HCT116 (cell line): ENCODE results near the gene EIF4E1B.

Source experiments
- CBX3 ChIP-seq: IDR thresholded peaks from 2 replicates; pipeline ENCODE4 v1.6.1; 2012; ENCODE audit warnings: low read depth
- CTCF ChIP-seq, 3 experiments: fragments of 200-600 bp in 1 of 3; sonication (generic) in 1 of 3; IDR thresholded peaks in 2 of 3; conservative IDR thresholded peaks in 1 of 3; 2 replicates each; pipeline ENCODE4 v1.5.1; 2012 to 2017; ENCODE audit warnings: low read depth in 2 of 3, low read length in 2 of 3, antibody characterized with exemption in 1 of 3, borderline replicate concordance in 1 of 3, control low read depth in 1 of 3, mild to moderate bottlenecking in 1 of 3, mixed read lengths in 1 of 3, mixed run types in 1 of 3, moderate library complexity in 1 of 3; ENCODE audit not compliant: insufficient read depth in 1 of 3
- EZH2 ChIP-seq: fragments of 200-600 bp; sonication (generic); IDR thresholded peaks from 2 replicates; pipeline ENCODE4 v1.6.1; 2017; ENCODE audit warnings: antibody characterized with exemption, mixed run types
- EZH2phosphoT487 ChIP-seq: fragments of 200-600 bp; IDR thresholded peaks from 2 replicates; pipeline ENCODE4 v1.6.1; 2018; ENCODE audit warnings: antibody characterized with exemption, borderline replicate concordance
- MAX ChIP-seq: IDR thresholded peaks from 2 replicates; pipeline ENCODE4 v1.6.1; 2012
- POLR2A ChIP-seq: IDR thresholded peaks from 2 replicates; pipeline ENCODE4 v1.7.0; 2011; ENCODE audit warnings: borderline replicate concordance; ENCODE audit not compliant: insufficient read depth, insufficient read length; ENCODE audit errors: extremely low read depth
- POLR2AphosphoS5 ChIP-seq: IDR thresholded peaks from 2 replicates; pipeline ENCODE4 v1.6.1; 2011; ENCODE audit warnings: mild to moderate bottlenecking, low read depth, low read length, moderate library complexity
- SIN3A ChIP-seq: IDR thresholded peaks from 2 replicates; pipeline ENCODE4 v1.6.1; 2012; ENCODE audit warnings: low read depth
- ZFX ChIP-seq: fragments of 450-650 bp; IDR thresholded peaks from 2 replicates; pipeline ENCODE4 v1.6.1; 2017

GRCh38 chr5:176682016-176682531 lies 51.6 kb downstream of the EIF4E1B start:
- TF ChIP-seq SIN3A (no peak), EZH2 (no peak), CTCF (IDR thresholded peaks at IDR 0.05 in 2 of 3, conservative IDR thresholded peaks at IDR 0.05 in 1 of 3; ENCODE audit: borderline replicate concordance in 1 of 3, insufficient read depth in 1 of 3, low read depth in 2 of 3, low read length in 2 of 3) (no peak), CBX3 (no peak), ZFX (no peak), POLR2A (no peak), EZH2phosphoT487 (no peak), MAX (no peak), POLR2AphosphoS5 (no peak)
